Measurements from ENCODE around the gene ARV1. TPM values are rescaled to one million over a fixed set of nuclear protein-coding genes. Genes with fewer than 3 reads are reported as not detected.
A peak's percentile ranks its signal among the peaks of the same experiment; 100 is the strongest.
"Not testable (repeated sequence)": the region's sequence is repeated elsewhere in the genome, so short reads cannot be mapped to it uniquely, and the experiment has no call there.

The ARV1 gene
- total RNA-seq, 2 donors from 2014 or later = 10.6 to 15.5 TPM

- ATAC-seq = no peak
These were observed 47.7 kb downstream of the ARV1 start for GRCh38 chr1:231026576-231026975.

GRCh38 chr1:231027136-231027925, 48.4 kb downstream of the ARV1 start:
- no peaks in the 10 kb centered on the region for H3K9me3 Mint-ChIP-seq
- H3K36me3 Mint-ChIP-seq = no peaks in the 10 kb centered on the region
- DNase-seq (ENCODE audit: low spot score in 2 of 2) (no peak), ATAC-seq (no peak)
- peak overlapping the region; percentile 7 to 37 for H3K27ac Mint-ChIP-seq

More at GRCh38 chr1:231026576-231026975, 47.7 kb downstream of the ARV1 start:
- DNase-seq (ENCODE audit: low spot score in 2 of 2) = no peak
- H3K9me3 Mint-ChIP-seq = no peaks in the 10 kb centered on the region
- H3K27ac Mint-ChIP-seq = no peak overlapping the region
- no peaks in the 10 kb centered on the region for H3K36me3 Mint-ChIP-seq

- no peak for ATAC-seq
- Mint-ChIP-seq H3K9me3 (no peaks in the 10 kb centered on the region), H3K36me3 (no peaks in the 10 kb centered on the region), H3K27ac (peak overlapping the region in 1 of 2 donors; percentile 37)
- no peak for DNase-seq (ENCODE audit: low spot score in 2 of 2)
These were observed 49.1 kb downstream of the ARV1 start for GRCh38 chr1:231027971-231028370.

- H3K9me3 Mint-ChIP-seq = no peaks in the 10 kb centered on the region
- peak overlapping the region in 1 of 2 donors; percentile 65 for H3K27ac Mint-ChIP-seq
- DNase-seq (ENCODE audit: low spot score in 2 of 2) (no peak), ATAC-seq (no peak)
- no peaks in the 10 kb centered on the region for H3K36me3 Mint-ChIP-seq
These were observed 49.8 kb downstream of the ARV1 start for GRCh38 chr1:231028682-231029081.

- H3K9me3 Mint-ChIP-seq, ATAC-seq: not testable (repeated sequence)
These were observed 50.4 kb downstream of the ARV1 start for GRCh38 chr1:231029247-231029646.

GRCh38 chr1:231029841-231030240, 50.9 kb downstream of the ARV1 start:
- Mint-ChIP-seq H3K27ac (peak overlapping the region in 1 of 2 donors; percentile 69), H3K36me3 (no peaks in the 10 kb centered on the region), H3K9me3 (no peaks in the 10 kb centered on the region)
- no peak for ATAC-seq
- DNase-seq (ENCODE audit: low spot score in 2 of 2) = no peak

More at GRCh38 chr1:231029247-231029646, 50.4 kb downstream of the ARV1 start:
- not testable (repeated sequence) for DNase-seq (ENCODE audit: low spot score in 2 of 2); H3K27ac Mint-ChIP-seq; H3K36me3 Mint-ChIP-seq

- ATAC-seq (no peak), DNase-seq (ENCODE audit: low spot score in 2 of 2) (no peak)
- Mint-ChIP-seq H3K36me3 (peaks cover 6% of the 10 kb centered on the region in 2 donors), H3K9me3 (no peaks in the 10 kb centered on the region), H3K27ac (no peak overlapping the region)
These were observed 54.1 kb downstream of the ARV1 start for GRCh38 chr1:231032963-231033362.

- DNase-seq (ENCODE audit: low spot score in 2 of 2) (no peak), ATAC-seq (no peak)
- H3K36me3 Mint-ChIP-seq = peaks cover 7 to 10% of the 10 kb centered on the region in 2 donors
- H3K9me3 Mint-ChIP-seq = no peaks in the 10 kb centered on the region
- H3K27ac Mint-ChIP-seq = no peak overlapping the region
These were observed 56.9 kb downstream of the ARV1 start for GRCh38 chr1:231035799-231036198.

- Mint-ChIP-seq H3K27ac (no peak overlapping the region), H3K9me3 (no peaks in the 10 kb centered on the region), H3K36me3 (peaks cover 7 to 10% of the 10 kb centered on the region in 2 donors)
- DNase-seq (ENCODE audit: low spot score in 2 of 2) = no peak
- no peak for ATAC-seq
These were observed 57.5 kb downstream of the ARV1 start for GRCh38 chr1:231036416-231036815.

GRCh38 chr1:231037585-231038517, 59.0 kb downstream of the ARV1 start:
- ATAC-seq = no peak
- no peak for DNase-seq (ENCODE audit: low spot score in 2 of 2)
- no peak overlapping the region for H3K27ac Mint-ChIP-seq
- H3K9me3 Mint-ChIP-seq = no peaks in the 10 kb centered on the region
- H3K36me3 Mint-ChIP-seq = peaks cover 7 to 10% of the 10 kb centered on the region in 2 donors

GRCh38 chr1:231039161-231040018, 60.5 kb downstream of the ARV1 start:
- peak; percentile 50 to 62 for DNase-seq (ENCODE audit: low spot score in 2 of 2)

GRCh38 chr1:231040019-231040799, 61.3 kb downstream of the ARV1 start, which contains the start of gene FAM89A:
TSS of gene FAM89A (minus strand) at chr1:231040254. CDS start at chr1:231040211, 43 bp downstream.
- ATAC-seq = peak; percentile 77 to 86
- H3K27ac Mint-ChIP-seq = peak within 1 kb of the TSS in 1 of 2 donors; percentile 30

More at GRCh38 chr1:231039161-231040018, 60.5 kb downstream of the ARV1 start:
- ATAC-seq = peak; percentile 55 to 75
- Mint-ChIP-seq H3K27ac (peak overlapping the region in 1 of 2 donors; percentile 30), H3K9me3 (no peaks in the 10 kb centered on the region), H3K36me3 (peaks cover 7 to 10% of the 10 kb centered on the region in 2 donors)

GRCh38 chr1:231040800-231041718, 62.2 kb downstream of the ARV1 start:
- Mint-ChIP-seq H3K36me3 (peaks cover 7 to 10% of the 10 kb centered on the region in 2 donors), H3K27ac (no peak overlapping the region)

More at GRCh38 chr1:231040019-231040799, 61.3 kb downstream of the ARV1 start, which contains the start of gene FAM89A:
- peaks cover 0 to 7% of the 10 kb centered on the region in 2 donors for H3K9me3 Mint-ChIP-seq
- H3K36me3 Mint-ChIP-seq = peaks cover 7 to 10% of the 10 kb centered on the region in 2 donors
- peak; percentile 68 for DNase-seq (ENCODE audit: low spot score in 2 of 2)

GRCh38 chr1:231041719-231042261, 62.9 kb downstream of the ARV1 start:
- no peak for ATAC-seq
- Mint-ChIP-seq H3K36me3 (peaks cover 7 to 10% of the 10 kb centered on the region in 2 donors), H3K9me3 (peaks cover 0 to 11% of the 10 kb centered on the region in 2 donors), H3K27ac (no peak overlapping the region)
- DNase-seq (ENCODE audit: low spot score in 2 of 2) = no peak

More at GRCh38 chr1:231040800-231041718, 62.2 kb downstream of the ARV1 start:
- ATAC-seq (no peak), DNase-seq (ENCODE audit: low spot score in 2 of 2) (no peak)
- peaks cover 0 to 11% of the 10 kb centered on the region in 2 donors for H3K9me3 Mint-ChIP-seq

All from activated naive CD4-positive, alpha-beta T cell treated with anti-CD3 and anti-CD28 coated beads, Interleukin-2, amount 50 U/mL, for 72 hours (primary cell).